Endodermal cell (in vitro differentiated cells): ENCODE data around the gene PCDHB1. TPM values are rescaled to one million over a fixed set of nuclear protein-coding genes. Genes with fewer than 3 reads are reported as not detected.

Experiments
- DNase-seq: peaks from one replicate; pipeline ENCODE4 v3.0.0-alpha.2; 2017
- H3K27ac ChIP-seq: 2 replicates; pipeline ENCODE4 v1.5.1; 2013; ENCODE audit warnings: mild to moderate bottlenecking, low read depth, low read length, moderate library complexity
- H3K27me3 ChIP-seq: 2 replicates; pipeline ENCODE4 v1.6.1; 2013; ENCODE audit warnings: mild to moderate bottlenecking, low read length, moderate library complexity; ENCODE audit not compliant: insufficient read depth, control insufficient read depth, poor library complexity, severe bottlenecking
- H3K36me3 ChIP-seq: 2 replicates; pipeline ENCODE4 v1.7.0; 2013; ENCODE audit warnings: mild to moderate bottlenecking, low read length, moderate library complexity; ENCODE audit not compliant: control insufficient read depth, insufficient read depth
- H3K4me1 ChIP-seq: one replicate; pipeline ENCODE4 v1.7.0; 2013; ENCODE audit warnings: low read length; ENCODE audit not compliant: control insufficient read depth, insufficient read depth
- H3K4me3 ChIP-seq: 2 replicates; pipeline ENCODE4 v1.5.1; 2013; ENCODE audit warnings: mild to moderate bottlenecking, low read length, moderate library complexity
- H3K9ac ChIP-seq: 2 replicates; pipeline ENCODE4 v1.6.1; 2013; ENCODE audit warnings: mild to moderate bottlenecking, low read length, moderate library complexity; ENCODE audit not compliant: poor library complexity, severe bottlenecking; ENCODE audit errors: extremely low read depth
- H3K9me3 ChIP-seq: 2 replicates; pipeline ENCODE4 v1.6.1; 2013; ENCODE audit warnings: mild to moderate bottlenecking, low read length, moderate library complexity; ENCODE audit not compliant: control insufficient read depth
- H3K27ac Mint-ChIP-seq: 2 replicates; pipeline ENCODE4 v1.8.0; 2020; ENCODE audit warnings: mixed read lengths
- H3K27me3 Mint-ChIP-seq: 2 replicates; pipeline ENCODE4 v1.8.0; 2021; ENCODE audit warnings: mild to moderate bottlenecking, mixed read lengths; ENCODE audit not compliant: insufficient read depth
- H3K36me3 Mint-ChIP-seq: 2 replicates; pipeline ENCODE4 v1.8.0; 2020; ENCODE audit warnings: low read depth, mixed read lengths
- H3K4me1 Mint-ChIP-seq: 2 replicates; pipeline ENCODE4 v1.8.0; 2020; ENCODE audit warnings: mixed read lengths
- H3K4me3 Mint-ChIP-seq: 2 replicates; pipeline ENCODE4 v1.8.0; 2020; ENCODE audit warnings: mild to moderate bottlenecking, moderate library complexity, mixed read lengths
- H3K9me3 Mint-ChIP-seq: 2 replicates; pipeline ENCODE4 v1.8.0; 2020; ENCODE audit warnings: mild to moderate bottlenecking, mixed read lengths
- WGBS, 2 experiments: methylation state at CpG; one replicate each; pipeline versions ENCODE4 v1.1.5 to v1.1.7; 2013; ENCODE audit warnings: missing lambda C conversion rate in 2 of 2, mixed read lengths in 1 of 2; ENCODE audit not compliant: insufficient coverage in 1 of 2, insufficient read length in 1 of 2; 5-methylcytosine and 5-hydroxymethylcytosine counted together
- total RNA-seq, 2 donors: library from RNA; stranded (reverse); fragmentation: NEBNext Ultra II Directional in 1 of 2; extraction: Animal tissue kit (Norgen Biotek cat#: 25700) in 1 of 2; gene quantifications; 2 replicates in 1 of 2; 3 replicates in 1 of 2; pipeline ENCODE4 v1.2.1, GENCODE V29; 2021
- TF ChIP-seq, protein P1 (sequence below): fragments of 200-600 bp; sonication (generic); conservative IDR thresholded peaks from 2 replicates; pipeline ENCODE4 v1.5.0; 2021; ENCODE audit warnings: antibody characterized with exemption, mild to moderate bottlenecking

PCDHB1 gene
- total RNA-seq, 2 donors from 2014 or later = 0.04 TPM; not detected in 1

DNA sequence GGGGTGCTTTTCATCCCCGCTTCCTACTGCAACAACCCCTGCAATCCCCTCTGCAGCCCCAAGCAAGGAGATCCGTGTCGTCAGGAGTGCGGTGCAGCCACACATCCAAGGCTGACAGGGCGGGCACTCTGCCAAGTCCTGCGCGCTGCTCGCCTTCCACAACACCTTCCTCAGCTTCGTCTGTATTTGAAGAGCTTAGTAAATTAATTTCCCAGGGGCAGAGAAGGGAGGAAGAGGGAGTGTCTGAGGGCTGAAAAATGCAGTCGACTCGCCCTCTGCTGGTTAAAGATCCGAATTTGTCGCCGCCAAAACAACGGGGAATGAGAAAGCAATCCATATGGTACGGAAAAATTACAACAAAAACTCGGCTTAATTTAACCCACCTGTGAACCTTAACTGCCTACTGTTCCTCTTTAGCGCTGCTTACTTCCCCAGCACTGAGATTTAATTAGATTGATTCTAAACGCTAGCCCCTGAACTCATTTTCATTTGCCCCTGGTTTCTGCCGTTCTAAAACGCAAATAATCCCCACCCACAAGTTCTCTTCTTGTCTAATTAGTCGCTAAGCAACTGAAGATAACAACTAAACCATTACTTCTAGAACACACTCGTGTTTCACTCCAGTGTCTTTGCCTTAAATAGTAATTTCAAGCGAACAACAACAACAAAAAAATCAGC lies 10.9 kb upstream of the PCDHB1 start:
- peaks cover 10% of the 10 kb centered on the region for H3K27me3 Mint-ChIP-seq
- TF ChIP-seq, protein P1, sequence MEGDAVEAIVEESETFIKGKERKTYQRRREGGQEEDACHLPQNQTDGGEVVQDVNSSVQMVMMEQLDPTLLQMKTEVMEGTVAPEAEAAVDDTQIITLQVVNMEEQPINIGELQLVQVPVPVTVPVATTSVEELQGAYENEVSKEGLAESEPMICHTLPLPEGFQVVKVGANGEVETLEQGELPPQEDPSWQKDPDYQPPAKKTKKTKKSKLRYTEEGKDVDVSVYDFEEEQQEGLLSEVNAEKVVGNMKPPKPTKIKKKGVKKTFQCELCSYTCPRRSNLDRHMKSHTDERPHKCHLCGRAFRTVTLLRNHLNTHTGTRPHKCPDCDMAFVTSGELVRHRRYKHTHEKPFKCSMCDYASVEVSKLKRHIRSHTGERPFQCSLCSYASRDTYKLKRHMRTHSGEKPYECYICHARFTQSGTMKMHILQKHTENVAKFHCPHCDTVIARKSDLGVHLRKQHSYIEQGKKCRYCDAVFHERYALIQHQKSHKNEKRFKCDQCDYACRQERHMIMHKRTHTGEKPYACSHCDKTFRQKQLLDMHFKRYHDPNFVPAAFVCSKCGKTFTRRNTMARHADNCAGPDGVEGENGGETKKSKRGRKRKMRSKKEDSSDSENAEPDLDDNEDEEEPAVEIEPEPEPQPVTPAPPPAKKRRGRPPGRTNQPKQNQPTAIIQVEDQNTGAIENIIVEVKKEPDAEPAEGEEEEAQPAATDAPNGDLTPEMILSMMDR = peak; percentile 93
- H3K9me3 ChIP-seq = no peaks in the 10 kb centered on the region
- 1 to 2% methylated on average over 13 to 24 of the region's 24 CpGs for WGBS, 2 experiments
- no peak overlapping the region for H3K4me3 Mint-ChIP-seq
- H3K9me3 Mint-ChIP-seq = no peaks in the 10 kb centered on the region
- no peaks in the 10 kb centered on the region for H3K36me3 ChIP-seq
- H3K4me1 Mint-ChIP-seq = no peaks in the 10 kb centered on the region
- H3K27me3 ChIP-seq = peaks cover 7% of the 10 kb centered on the region
- H3K27ac Mint-ChIP-seq = no peak overlapping the region
- no peaks in the 10 kb centered on the region for H3K36me3 Mint-ChIP-seq
- peak overlapping the region; percentile 86 for H3K9ac ChIP-seq
- peak overlapping the region; percentile 97 for H3K27ac ChIP-seq
- H3K4me1 ChIP-seq = no peaks in the 10 kb centered on the region
- peak; percentile 90 for DNase-seq
- H3K4me3 ChIP-seq = peak overlapping the region; percentile 98

DNA sequence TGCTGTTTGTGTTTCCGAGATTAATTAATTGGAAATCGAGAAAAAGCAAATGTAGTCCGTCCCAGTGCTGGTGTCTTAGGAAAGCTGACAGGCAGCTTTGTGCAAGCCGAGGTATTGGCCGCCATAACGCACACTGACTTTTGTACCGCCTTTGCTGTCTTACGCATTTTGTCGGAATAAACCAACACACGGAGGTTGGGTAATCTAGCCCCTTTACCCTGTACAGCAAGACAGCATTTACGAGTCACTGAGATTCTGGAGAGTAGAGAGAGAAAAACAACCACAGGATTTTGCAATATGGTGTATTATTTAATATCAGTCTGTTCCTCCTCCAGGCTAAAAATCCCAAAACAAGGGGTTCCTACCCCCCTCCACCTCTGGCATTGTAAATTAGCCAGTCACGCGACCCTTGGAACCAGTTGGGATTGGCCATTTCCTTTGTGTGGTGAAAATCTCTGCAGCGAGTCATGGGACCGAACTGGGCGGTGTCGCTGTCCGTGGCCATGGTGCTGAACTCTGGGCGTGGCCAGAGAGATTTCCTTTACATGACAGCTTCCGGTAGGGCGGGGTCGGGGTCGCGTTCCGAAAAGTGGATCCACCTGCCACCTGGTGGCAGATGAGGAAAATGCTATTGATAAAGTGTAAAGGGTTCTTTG lies 10.3 kb upstream of the PCDHB1 start:
- Mint-ChIP-seq H3K36me3 (no peaks in the 10 kb centered on the region), H3K9me3 (no peaks in the 10 kb centered on the region), H3K27me3 (peaks cover 14% of the 10 kb centered on the region), H3K27ac (no peak overlapping the region), H3K4me3 (no peak overlapping the region), H3K4me1 (no peaks in the 10 kb centered on the region)
- Histone ChIP-seq H3K4me1 (no peaks in the 10 kb centered on the region), H3K27me3 (peaks cover 7% of the 10 kb centered on the region), H3K9ac (peak overlapping the region; percentile 86), H3K36me3 (no peaks in the 10 kb centered on the region), H3K9me3 (no peaks in the 10 kb centered on the region), H3K27ac (peak overlapping the region; percentile 97), H3K4me3 (peak overlapping the region; percentile 98)
- 0% methylated on average over 12 to 24 of the region's 25 CpGs for WGBS, 2 experiments
- TF ChIP-seq, protein P1 = peak; percentile 92
- DNase-seq = peak; percentile 100

DNA sequence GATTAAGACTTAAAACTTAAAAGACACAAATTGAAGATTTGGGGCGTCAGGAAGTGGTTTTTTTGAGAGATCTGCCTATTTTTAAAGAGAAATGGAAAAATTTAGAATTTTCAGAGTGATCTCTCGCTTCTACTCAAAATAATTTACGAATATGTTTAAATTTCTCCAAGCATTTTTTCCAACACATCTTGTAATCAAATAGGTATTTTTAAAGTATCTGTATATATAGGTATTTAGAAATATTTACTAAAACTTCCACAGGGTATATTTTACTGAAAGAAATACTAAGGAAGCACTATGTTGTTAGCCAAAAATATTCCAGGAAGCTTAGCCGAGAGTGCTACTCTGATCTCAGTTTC lies 9.8 kb upstream of the PCDHB1 start:
- Histone ChIP-seq H3K4me3 (no peak overlapping the region), H3K9ac (no peak overlapping the region), H3K4me1 (no peaks in the 10 kb centered on the region), H3K27me3 (peaks cover 7% of the 10 kb centered on the region), H3K27ac (no peak overlapping the region), H3K36me3 (no peaks in the 10 kb centered on the region), H3K9me3 (no peaks in the 10 kb centered on the region)
- H3K36me3 Mint-ChIP-seq = no peaks in the 10 kb centered on the region
- H3K4me3 Mint-ChIP-seq = no peak overlapping the region
- no peaks in the 10 kb centered on the region for H3K4me1 Mint-ChIP-seq
- DNase-seq = no peak
- TF ChIP-seq, protein P1 = peak; percentile 24
- peaks cover 17% of the 10 kb centered on the region for H3K27me3 Mint-ChIP-seq
- no peaks in the 10 kb centered on the region for H3K9me3 Mint-ChIP-seq
- H3K27ac Mint-ChIP-seq = no peak overlapping the region
- 45 to 50% methylated on average over 2 of the region's 4 CpGs for WGBS, 2 experiments
